ENCODE data around the gene TARS2. TPM values are rescaled to one million over a fixed set of nuclear protein-coding genes. Genes with fewer than 3 reads are reported as not detected.
A peak's percentile ranks its signal among the peaks of the same experiment; 100 is the strongest.

TARS2 gene
- total RNA-seq, 1 experiment from 2014 or later, result 44.8 TPM

DNA sequence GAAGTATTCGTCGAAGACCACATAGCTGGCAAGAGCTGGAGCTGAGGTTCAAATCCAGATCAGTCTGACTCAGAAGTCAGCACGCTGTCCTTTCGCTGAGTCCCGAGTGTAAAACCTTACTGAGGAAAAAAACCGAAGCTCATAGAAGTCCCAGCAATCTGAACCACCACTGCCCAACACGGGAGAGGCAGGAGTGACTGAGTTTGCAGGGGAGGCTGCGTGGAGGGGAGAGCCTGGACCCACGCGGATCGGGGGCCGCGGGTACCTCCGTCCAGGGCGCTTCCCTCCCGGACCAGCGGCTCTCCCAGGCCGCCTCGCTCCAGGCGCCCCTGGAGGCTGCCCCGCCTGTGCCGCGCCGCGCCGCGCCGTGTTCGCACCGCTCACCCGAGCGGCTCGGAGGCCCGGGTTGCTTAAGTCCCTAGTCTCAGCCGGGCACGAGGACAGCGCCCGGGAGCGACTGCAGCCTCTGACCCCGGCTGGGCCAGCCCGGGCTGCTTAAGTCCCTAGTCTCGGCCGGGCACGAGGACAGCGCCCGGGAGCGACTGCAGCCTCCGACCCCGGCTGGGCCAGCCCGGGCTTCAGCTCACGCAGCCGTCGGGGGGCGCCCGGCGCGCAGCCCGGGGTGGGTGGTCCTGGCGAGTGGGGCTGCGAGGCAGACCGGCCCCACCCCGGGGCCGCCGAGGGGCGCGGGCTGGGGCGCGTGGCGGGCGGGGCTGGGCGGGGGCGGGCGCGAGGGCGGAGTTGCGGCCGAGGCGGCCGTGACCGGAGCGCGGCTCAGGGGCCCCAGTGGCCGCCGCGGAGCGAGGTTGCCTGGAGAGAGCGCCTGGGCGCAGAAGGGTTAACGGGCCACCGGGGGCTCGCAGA, 61.6 kb downstream of the TARS2 start, which contains the start of gene ADAMTSL4:
Gene ADAMTSL4, plus strand, starts transcription at position 777 of the 864 bp plus-strand sequence. CDS start 2,881 bp downstream, outside the sequence.
- BruUV-seq (replicated peaks), result no TSS peak
- DNase-seq, result peak; percentile 60 to 71
- Histone ChIP-seq H3K36me3 (ENCODE audit: low read depth) (no peaks in the 10 kb centered on the region), H3K27me3 (ENCODE audit: insufficient read depth, low read depth) (no peaks in the 10 kb centered on the region), H2AFZ (peak within 1 kb of the TSS; percentile 76), H4K20me1 (ENCODE audit: insufficient read depth) (no peaks in the 10 kb centered on the region), H3K4me2 (peak within 1 kb of the TSS; percentile 78), H3K9me2 (ENCODE audit: insufficient read depth) (no peaks in the 10 kb centered on the region), H3K4me1 (replicated peaks; ENCODE audit: insufficient read depth) (peaks cover 44% of the 10 kb centered on the region), H3K9me3 (ENCODE audit: insufficient read depth, low read depth) (no peaks in the 10 kb centered on the region), H3K27ac (peak within 1 kb of the TSS; percentile 65), H3F3A (ENCODE audit: insufficient read depth, low read depth) (peaks cover 44% of the 10 kb centered on the region), H3K4me3 (peak within 1 kb of the TSS; percentile 54), H3K79me2 (ENCODE audit: low read depth) (no peaks in the 10 kb centered on the region)
- no peak for TF ChIP-seq EZH2 (IDR thresholded peaks at IDR 0.05; ENCODE audit: low read depth)
- TF ChIP-seq, protein P1, sequence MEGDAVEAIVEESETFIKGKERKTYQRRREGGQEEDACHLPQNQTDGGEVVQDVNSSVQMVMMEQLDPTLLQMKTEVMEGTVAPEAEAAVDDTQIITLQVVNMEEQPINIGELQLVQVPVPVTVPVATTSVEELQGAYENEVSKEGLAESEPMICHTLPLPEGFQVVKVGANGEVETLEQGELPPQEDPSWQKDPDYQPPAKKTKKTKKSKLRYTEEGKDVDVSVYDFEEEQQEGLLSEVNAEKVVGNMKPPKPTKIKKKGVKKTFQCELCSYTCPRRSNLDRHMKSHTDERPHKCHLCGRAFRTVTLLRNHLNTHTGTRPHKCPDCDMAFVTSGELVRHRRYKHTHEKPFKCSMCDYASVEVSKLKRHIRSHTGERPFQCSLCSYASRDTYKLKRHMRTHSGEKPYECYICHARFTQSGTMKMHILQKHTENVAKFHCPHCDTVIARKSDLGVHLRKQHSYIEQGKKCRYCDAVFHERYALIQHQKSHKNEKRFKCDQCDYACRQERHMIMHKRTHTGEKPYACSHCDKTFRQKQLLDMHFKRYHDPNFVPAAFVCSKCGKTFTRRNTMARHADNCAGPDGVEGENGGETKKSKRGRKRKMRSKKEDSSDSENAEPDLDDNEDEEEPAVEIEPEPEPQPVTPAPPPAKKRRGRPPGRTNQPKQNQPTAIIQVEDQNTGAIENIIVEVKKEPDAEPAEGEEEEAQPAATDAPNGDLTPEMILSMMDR (conservative IDR thresholded peaks at IDR 0.05), result no peak
- ChIA-PET CTCF (interaction anchor here (0.6 to 0.8 kb wide), 3 partner anchors 11 to 510 kb away, joined by 3 to 4 read pairs (median 4); partner anchors contain the start of genes CDC42SE1 and CIART), POLR2A (ENCODE audit: unreplicated experiment) (interaction anchor here (0.5 to 1.0 kb wide), 5 partner anchors 10 to 645 kb away, joined by 3 to 4 read pairs (median 4); partner anchors contain the start of gene ENSA)
- intact Hi-C loops (cut with micrococcal nuclease; ENCODE audit: unreplicated experiment), result no loop called here

DNA sequence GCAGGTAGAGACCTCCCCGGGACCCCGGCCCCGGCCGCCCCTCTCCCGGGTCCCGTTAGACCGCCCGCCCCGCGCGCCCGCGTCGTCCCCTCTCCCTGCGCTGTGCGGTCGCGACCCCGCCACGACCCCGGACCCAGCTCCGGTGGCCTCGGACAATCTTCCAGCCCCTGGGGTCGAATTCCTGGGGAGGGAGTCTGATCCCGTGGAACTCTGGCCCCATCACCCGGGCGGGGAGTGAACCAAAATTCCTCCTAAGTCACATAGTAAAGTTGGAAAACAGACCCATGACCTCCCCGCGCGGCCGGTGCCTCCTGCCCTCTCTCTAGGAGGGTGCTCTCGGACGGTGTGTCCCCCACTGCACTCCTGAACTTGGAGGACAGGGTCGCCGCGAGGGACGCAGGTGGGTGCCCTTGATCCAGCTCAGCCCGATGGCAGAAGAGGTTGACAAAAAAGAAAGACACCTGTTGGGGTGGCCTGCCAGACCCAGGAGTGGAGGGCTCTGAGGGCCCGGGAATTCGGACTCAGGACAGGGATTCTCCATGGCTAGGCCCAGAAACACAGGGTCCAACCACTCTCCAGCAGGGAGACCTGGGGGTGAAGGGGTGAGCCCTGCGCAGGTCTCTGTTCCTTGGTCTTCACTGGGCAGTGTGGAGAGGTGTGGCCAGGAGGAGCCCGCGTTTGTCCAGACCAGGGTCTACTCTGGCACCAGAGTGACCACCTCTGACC, 62.4 kb downstream of the TARS2 start:
- H3K27ac ChIP-seq, result peak overlapping the region; percentile 65
- ChIA-PET CTCF (interaction anchor here (0.6 to 0.7 kb wide), 2 partner anchors 279 to 510 kb away, joined by 3 to 4 read pairs; partner anchors contain the start of gene CDC42SE1), POLR2A (ENCODE audit: unreplicated experiment) (interaction anchor here (0.6 to 0.7 kb wide), 2 partner anchors 10 to 80 kb away, joined by 4 read pairs; partner anchors contain the start of gene ENSA)
- H3K79me2 ChIP-seq (ENCODE audit: low read depth), result no peaks in the 10 kb centered on the region
- H4K20me1 ChIP-seq (ENCODE audit: insufficient read depth), result no peaks in the 10 kb centered on the region
- peak overlapping the region; percentile 54; the same call in 1 of the 2 replicates for H3K4me3 ChIP-seq
- TF ChIP-seq, protein P1 (conservative IDR thresholded peaks at IDR 0.05), result no peak
- TF ChIP-seq EZH2 (IDR thresholded peaks at IDR 0.05; ENCODE audit: low read depth), result no peak
- H3K4me2 ChIP-seq, result peak overlapping the region; percentile 78
- no peaks in the 10 kb centered on the region for H3K27me3 ChIP-seq (ENCODE audit: insufficient read depth, low read depth)
- H3K4me1 ChIP-seq (replicated peaks; ENCODE audit: insufficient read depth), result peaks cover 46% of the 10 kb centered on the region
- BruUV-seq (replicated peaks), result no TSS peak
- peaks cover 46% of the 10 kb centered on the region for H3F3A ChIP-seq (ENCODE audit: insufficient read depth, low read depth)
- H2AFZ ChIP-seq, result no peak overlapping the region
- H3K36me3 ChIP-seq (ENCODE audit: low read depth), result no peaks in the 10 kb centered on the region
- intact Hi-C loops (cut with micrococcal nuclease; ENCODE audit: unreplicated experiment), result loop anchor here (5.0 kb wide), 1 partner anchor 62 kb away; the partner anchor contains the start of gene TARS2
- no peaks in the 10 kb centered on the region for H3K9me2 ChIP-seq (ENCODE audit: insufficient read depth)
- H3K9me3 ChIP-seq (ENCODE audit: insufficient read depth, low read depth), result no peaks in the 10 kb centered on the region
- DNase-seq, result no peak
